WI38 (cell line): ENCODE measurements around the gene PHACTR3.

Source experiments
- H3K4me3 ChIP-seq: 2 replicates; pipeline ENCODE4 v1.5.1; 2011; ENCODE audit warnings: low read depth, mild to moderate bottlenecking, control low read depth, low read length
- TF ChIP-seq, protein P1 (sequence below): IDR thresholded peaks from 2 replicates; pipeline ENCODE4 v1.5.1; 2012; ENCODE audit warnings: low read depth, mild to moderate bottlenecking, control low read depth, low read length

The PHACTR3 gene

GRCh38 chr20:59690101-59690500, 85.8 kb downstream of the PHACTR3 start:
- TF ChIP-seq, protein P1, sequence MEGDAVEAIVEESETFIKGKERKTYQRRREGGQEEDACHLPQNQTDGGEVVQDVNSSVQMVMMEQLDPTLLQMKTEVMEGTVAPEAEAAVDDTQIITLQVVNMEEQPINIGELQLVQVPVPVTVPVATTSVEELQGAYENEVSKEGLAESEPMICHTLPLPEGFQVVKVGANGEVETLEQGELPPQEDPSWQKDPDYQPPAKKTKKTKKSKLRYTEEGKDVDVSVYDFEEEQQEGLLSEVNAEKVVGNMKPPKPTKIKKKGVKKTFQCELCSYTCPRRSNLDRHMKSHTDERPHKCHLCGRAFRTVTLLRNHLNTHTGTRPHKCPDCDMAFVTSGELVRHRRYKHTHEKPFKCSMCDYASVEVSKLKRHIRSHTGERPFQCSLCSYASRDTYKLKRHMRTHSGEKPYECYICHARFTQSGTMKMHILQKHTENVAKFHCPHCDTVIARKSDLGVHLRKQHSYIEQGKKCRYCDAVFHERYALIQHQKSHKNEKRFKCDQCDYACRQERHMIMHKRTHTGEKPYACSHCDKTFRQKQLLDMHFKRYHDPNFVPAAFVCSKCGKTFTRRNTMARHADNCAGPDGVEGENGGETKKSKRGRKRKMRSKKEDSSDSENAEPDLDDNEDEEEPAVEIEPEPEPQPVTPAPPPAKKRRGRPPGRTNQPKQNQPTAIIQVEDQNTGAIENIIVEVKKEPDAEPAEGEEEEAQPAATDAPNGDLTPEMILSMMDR: no peak

GRCh38 chr20:59690976-59691375, 86.6 kb downstream of the PHACTR3 start:
- H3K4me3 ChIP-seq: no peak overlapping the region
- TF ChIP-seq, protein P1: no peak

More at GRCh38 chr20:59690101-59690500, 85.8 kb downstream of the PHACTR3 start:
- H3K4me3 ChIP-seq: no peak overlapping the region

DNA sequence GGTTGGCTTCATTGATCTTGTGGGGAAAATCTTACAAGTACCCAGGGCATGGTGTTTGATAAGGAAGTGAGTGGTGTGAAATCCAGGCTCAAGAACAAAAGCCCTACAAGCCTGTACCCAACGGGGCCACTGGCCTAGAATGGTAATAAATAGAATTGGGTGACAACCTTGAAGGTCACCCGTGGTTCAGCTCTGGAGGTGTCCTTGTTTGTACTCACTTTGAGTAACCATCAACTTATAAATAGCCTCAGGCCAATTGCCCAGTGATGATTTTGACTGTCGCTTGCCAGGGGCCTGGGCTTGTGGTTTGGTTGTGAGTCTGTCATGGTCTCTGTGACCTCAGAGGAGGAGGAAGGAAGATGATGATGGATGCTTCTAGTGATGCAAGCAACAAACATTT, 87.8 kb downstream of the PHACTR3 start:
- no peak overlapping the region for H3K4me3 ChIP-seq
- TF ChIP-seq, protein P1: no peak

DNA sequence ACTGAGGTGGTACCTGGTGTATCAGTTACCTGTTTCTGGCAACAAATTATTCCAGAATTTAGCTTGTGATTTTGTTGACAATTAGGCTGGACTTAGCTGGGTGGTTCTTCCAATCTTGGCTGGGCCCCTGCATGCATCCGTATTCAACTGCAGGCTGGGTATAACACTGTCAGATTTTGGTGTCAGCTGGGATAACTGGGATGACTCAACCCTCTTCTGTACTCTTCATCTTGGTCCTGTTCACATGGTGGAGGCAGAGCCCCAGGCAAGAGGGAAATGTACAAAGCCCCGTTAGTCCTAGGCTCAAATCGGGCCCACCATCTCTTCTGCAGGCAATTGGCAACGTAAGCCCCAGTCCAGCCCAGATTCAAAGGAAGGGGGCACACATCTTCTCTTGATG, 89.2 kb downstream of the PHACTR3 start:
- no peak overlapping the region for H3K4me3 ChIP-seq
- TF ChIP-seq, protein P1: no peak

GRCh38 chr20:59696476-59696875, 92.1 kb downstream of the PHACTR3 start:
- no peak overlapping the region for H3K4me3 ChIP-seq
- TF ChIP-seq, protein P1: no peak

- TF ChIP-seq, protein P1: no peak
- no peak overlapping the region for H3K4me3 ChIP-seq
Observed at GRCh38 chr20:59697068-59697467, 92.7 kb downstream of the PHACTR3 start.

DNA sequence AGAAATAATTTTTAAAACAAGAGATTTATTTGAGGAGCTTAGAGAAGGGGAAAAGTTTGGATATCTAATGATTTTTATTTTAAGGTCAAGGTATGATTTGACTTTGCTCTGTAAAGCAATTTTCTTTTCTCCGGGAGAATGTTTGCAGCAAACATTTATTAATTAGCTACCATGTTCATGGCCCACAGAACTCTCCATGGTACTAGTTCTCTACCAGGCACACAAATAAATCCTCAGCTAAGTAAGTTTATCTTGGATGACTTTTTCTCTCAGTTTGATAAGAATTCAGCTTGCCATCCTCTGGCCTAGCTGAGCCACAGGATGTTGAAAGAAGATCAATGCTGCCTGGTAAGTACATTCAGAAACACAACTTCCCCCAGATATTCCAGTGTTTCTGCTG, 94.3 kb downstream of the PHACTR3 start:
- H3K4me3 ChIP-seq: no peak overlapping the region
- TF ChIP-seq, protein P1: no peak
